CD14-positive monocyte (primary cell): ENCODE data around the gene GLRX5. TPM values are rescaled to one million over a fixed set of nuclear protein-coding genes. Genes with fewer than 3 reads are reported as not detected.

ENCODE experiments used
- DNase-seq, 3 donors: peaks; one replicate each; pipeline ENCODE4 v3.0.0-alpha.2; 2011 to 2022
- H2AFZ ChIP-seq: 2 replicates; pipeline ENCODE4 v1.6.0; 2012; ENCODE audit warnings: mild to moderate bottlenecking, low read depth, low read length, inconsistent platforms; ENCODE audit not compliant: insufficient read depth, poor library complexity, severe bottlenecking
- H3K27ac ChIP-seq, 2 donors: 1 replicate in 1 of 2; 2 replicates in 1 of 2; pipeline ENCODE4 v1.5.1; 2012 to 2013; ENCODE audit warnings: low read length in 2 of 2, control low read depth in 1 of 2, inconsistent platforms in 1 of 2, low read depth in 1 of 2, mild to moderate bottlenecking in 1 of 2
- H3K27me3 ChIP-seq, 2 donors: one replicate each; pipeline versions ENCODE4 v1.6.0 to v1.6.1; 2011 to 2013; ENCODE audit warnings: low read length in 2 of 2; ENCODE audit not compliant: control insufficient read depth in 2 of 2, insufficient read depth in 2 of 2
- H3K36me3 ChIP-seq, 2 donors: replicated peaks in 1 of 2; 1 replicate in 1 of 2; 2 replicates in 1 of 2; pipeline versions ENCODE4 v1.5.1 to v1.6.1; 2012 to 2013; ENCODE audit warnings: low read length in 2 of 2, control low read depth in 1 of 2, inconsistent platforms in 1 of 2, mild to moderate bottlenecking in 1 of 2; ENCODE audit not compliant: insufficient read depth in 2 of 2, control insufficient read depth in 1 of 2
- H3K4me1 ChIP-seq, 2 donors: 1 replicate in 1 of 2; 2 replicates in 1 of 2; pipeline versions ENCODE4 v1.5.1 to v1.6.1; 2012 to 2013; ENCODE audit warnings: low read length in 2 of 2, control low read depth in 1 of 2, inconsistent platforms in 1 of 2, mild to moderate bottlenecking in 1 of 2, moderate library complexity in 1 of 2; ENCODE audit not compliant: insufficient read depth in 2 of 2, control insufficient read depth in 1 of 2
- H3K4me2 ChIP-seq: replicated peaks from 2 replicates; pipeline ENCODE3; 2012; ENCODE audit warnings: low read length, moderate library complexity, mild to moderate bottlenecking; ENCODE audit not compliant: poor library complexity, severe bottlenecking; ENCODE audit errors: extremely low read depth
- H3K4me3 ChIP-seq, 3 experiments: fragments of 200-600 bp in 1 of 3; sonication (generic) in 1 of 3; replicated peaks in 1 of 3; 1 replicate in 2 of 3; 2 replicates in 1 of 3; pipeline ENCODE4 v1.5.1; 2011 to 2013; ENCODE audit warnings: low read length in 3 of 3, mild to moderate bottlenecking in 3 of 3, control low read depth in 2 of 3, low read depth in 2 of 3, inconsistent platforms in 1 of 3, moderate library complexity in 1 of 3
- H3K79me2 ChIP-seq: 2 replicates; pipeline ENCODE4 v1.6.0; 2012; ENCODE audit warnings: mild to moderate bottlenecking, control low read depth, inconsistent platforms, low read length, moderate library complexity; ENCODE audit not compliant: insufficient read depth
- H3K9ac ChIP-seq: 2 replicates; pipeline ENCODE4 v1.6.0; 2017; ENCODE audit warnings: low read length, mild to moderate bottlenecking; ENCODE audit not compliant: insufficient read depth, poor library complexity, severe bottlenecking
- H3K9me3 ChIP-seq, 2 donors: replicated peaks in 1 of 2; 1 replicate in 1 of 2; 2 replicates in 1 of 2; pipeline versions ENCODE4 v1.5.1 to v1.6.1; 2012 to 2013; ENCODE audit warnings: low read length in 2 of 2, control low read depth in 1 of 2; ENCODE audit not compliant: control insufficient read depth in 1 of 2, insufficient read depth in 1 of 2
- H4K20me1 ChIP-seq: 2 replicates; pipeline ENCODE4 v1.6.0; 2012; ENCODE audit warnings: mild to moderate bottlenecking, low read length, control low read depth, moderate library complexity; ENCODE audit not compliant: insufficient read depth
- H3K27ac Mint-ChIP-seq, 7 donors: one replicate each; pipeline ENCODE4 v1.8.0; 2020; ENCODE audit warnings: mild to moderate bottlenecking in 7 of 7, mixed read lengths in 7 of 7, moderate library complexity in 6 of 7, inconsistent platforms in 2 of 7
- H3K27me3 Mint-ChIP-seq, 3 donors: one replicate each; pipeline ENCODE4 v1.8.0; 2021 to 2022; ENCODE audit warnings: low read depth in 3 of 3, mild to moderate bottlenecking in 3 of 3, mixed read lengths in 3 of 3, moderate library complexity in 3 of 3, inconsistent platforms in 1 of 3
- H3K36me3 Mint-ChIP-seq, 2 donors: one replicate each; pipeline ENCODE4 v1.8.0; 2020; ENCODE audit warnings: mixed read lengths in 2 of 2, inconsistent platforms in 1 of 2, mild to moderate bottlenecking in 1 of 2
- H3K4me1 Mint-ChIP-seq: one replicate; pipeline ENCODE4 v1.8.0; 2020; ENCODE audit warnings: mild to moderate bottlenecking, mixed read lengths
- H3K4me3 Mint-ChIP-seq, 2 donors: one replicate each; pipeline ENCODE4 v1.8.0; 2020; ENCODE audit warnings: mild to moderate bottlenecking in 2 of 2, mixed read lengths in 2 of 2, moderate library complexity in 1 of 2
- H3K9me3 Mint-ChIP-seq, 7 donors: one replicate each; pipeline ENCODE4 v1.8.0; 2020 to 2022; ENCODE audit warnings: mixed read lengths in 7 of 7, mild to moderate bottlenecking in 6 of 7, moderate library complexity in 6 of 7, inconsistent platforms in 2 of 7
- CTCF ChIP-seq: fragments of 200-600 bp; IDR thresholded peaks from one replicate; pipeline ENCODE4 v1.8.0; 2022; ENCODE audit warnings: antibody characterized with exemption, mild to moderate bottlenecking
- WGBS: methylation state at CpG from one replicate; pipeline ENCODE4 v1.1.5; 2013; ENCODE audit warnings: missing lambda C conversion rate; ENCODE audit not compliant: insufficient coverage; 5-methylcytosine and 5-hydroxymethylcytosine counted together
- intact Hi-C, 2 donors: fragments of 100-400 bp; cut with micrococcal nuclease; formaldehyde crosslinking; loops; one replicate each; pipeline versions ENCODE4 v1.15.0 to v1.15.1; 2023
- polyA plus RNA-seq, 3 donors: library from polyadenylated mRNA; depleted of rRNA in 1 of 3; unstranded in 2 of 3; stranded (reverse) in 1 of 3; fragments of 300-500 nt in 2 of 3; fragments of >200 nt in 1 of 3; fragmentation: Illumina TruSeq in 2 of 3; gene quantifications; 1 replicate in 2 of 3; 2 replicates in 1 of 3; pipeline ENCODE4 v1.2.3, GENCODE V29; 2012 to 2021

Gene GLRX5
- polyA plus RNA-seq, 3 donors: 10.9 to 43.1 (median 31.1) TPM

- Mint-ChIP-seq H3K4me3 (no peak overlapping the region), H3K4me1 (no peaks in the 10 kb centered on the region), H3K27ac (peak overlapping the region in 1 of 7 donors; percentile 70), H3K36me3 (peaks cover 24 to 27% of the 10 kb centered on the region in 2 donors), H3K9me3 (peaks cover 0 to 2% (median 0%) of the 10 kb centered on the region in 7 donors), H3K27me3 (peaks cover 0 to 2% (median 0%) of the 10 kb centered on the region in 3 donors)
- Histone ChIP-seq H3K4me1 (no peaks in the 10 kb centered on the region), H3K4me2 (no peak overlapping the region), H3K4me3 (no peak overlapping the region), H3K27me3 (no peaks in the 10 kb centered on the region), H3K27ac (no peak overlapping the region), H2AFZ (no peak overlapping the region), H4K20me1 (peaks cover 4% of the 10 kb centered on the region), H3K9ac (no peak overlapping the region), H3K79me2 (peaks cover 22% of the 10 kb centered on the region), H3K9me3 (no peaks in the 10 kb centered on the region), H3K36me3 (peaks cover 4 to 30% of the 10 kb centered on the region in 2 donors)
- intact Hi-C loops: no loop called here
- TF ChIP-seq CTCF: no peak
- WGBS: 96% methylated on average over 5 of the region's 5 CpGs
- no peak for DNase-seq
These were observed 12.4 kb downstream of the GLRX5 start for GRCh38 chr14:95547272-95547625.

- no peak overlapping the region for H3K27ac ChIP-seq
- peaks cover 0 to 2% (median 0%) of the 10 kb centered on the region in 3 donors for H3K27me3 Mint-ChIP-seq
- DNase-seq: no peak
- TF ChIP-seq CTCF: no peak
- H3K9me3 Mint-ChIP-seq: peaks cover 0 to 2% (median 0%) of the 10 kb centered on the region in 7 donors
- peak overlapping the region in 2 of 7 donors; percentile 15 to 70 for H3K27ac Mint-ChIP-seq
- H3K36me3 Mint-ChIP-seq: peaks cover 24 to 27% of the 10 kb centered on the region in 2 donors
- no peak overlapping the region for H3K4me3 ChIP-seq
- no peaks in the 10 kb centered on the region for H3K27me3 ChIP-seq
- 97% methylated on average over 12 of the region's 14 CpGs for WGBS
- intact Hi-C loops: no loop called here
- H3K9me3 ChIP-seq: no peaks in the 10 kb centered on the region
- no peaks in the 10 kb centered on the region for H3K4me1 ChIP-seq
- H3K36me3 ChIP-seq: peaks cover 4 to 30% of the 10 kb centered on the region in 2 donors
- H4K20me1 ChIP-seq: peaks cover 3% of the 10 kb centered on the region
- H3K4me1 Mint-ChIP-seq: no peaks in the 10 kb centered on the region
- no peak overlapping the region for H2AFZ ChIP-seq
- no peak overlapping the region for H3K4me3 Mint-ChIP-seq
- no peak overlapping the region for H3K4me2 ChIP-seq
- H3K9ac ChIP-seq: no peak overlapping the region
- H3K79me2 ChIP-seq: peaks cover 17% of the 10 kb centered on the region
These were observed 12.9 kb downstream of the GLRX5 start for GRCh38 chr14:95547626-95548327.
